ENCODE measurements around the gene SDSL. TPM values are rescaled to one million over a fixed set of nuclear protein-coding genes. Genes with fewer than 3 reads are reported as not detected.

The SDSL gene
- total and polyA plus RNA-seq, 2 experiments from 2014 or later = not detected

GRCh38 chr12:113440947-113441782, 19.0 kb downstream of the SDSL start:
- H3F3A ChIP-seq (replicated peaks; ENCODE audit: low read depth) = no peaks in the 10 kb centered on the region
- DNase-seq (ENCODE audit: low spot score) (no peak), ATAC-seq (no peak)
- Mint-ChIP-seq H3K4me1 (0 out of 3 replicates have a peak, but pooled peaks cover 3% of the 10 kb centered on the region), H3K9me3 (no peaks in the 10 kb centered on the region), H3K27ac (no peak overlapping the region), H3K27me3 (ENCODE audit: insufficient read depth, low read depth, poor library complexity) (no peaks in the 10 kb centered on the region), H3K4me3 (no peak overlapping the region), H3K36me3 (ENCODE audit: low read depth) (no peaks in the 10 kb centered on the region)
- H3K4me1 ChIP-seq (ENCODE audit: insufficient read depth) = no peaks in the 10 kb centered on the region
- H3K36me3 ChIP-seq (ENCODE audit: insufficient read depth) = no peaks in the 10 kb centered on the region
- no peak overlapping the region for H2AFZ ChIP-seq
- H3K27ac ChIP-seq (ENCODE audit: low read depth) = no peak overlapping the region
- no peak overlapping the region for H3K4me3 ChIP-seq
- H3K4me2 ChIP-seq = no peak overlapping the region
- no peaks in the 10 kb centered on the region for H4K20me1 ChIP-seq (replicated peaks; ENCODE audit: insufficient read depth)
- H3K27me3 ChIP-seq (ENCODE audit: insufficient read depth) = no peaks in the 10 kb centered on the region
- TF ChIP-seq STAT1 (IDR thresholded peaks at IDR 0.05; ENCODE audit: unreplicated experiment) (no peak), ZNF331 (CRISPR knock-in tag; IDR thresholded peaks at IDR 0.05; ENCODE audit: low read depth) (no peak), CREB1 (CRISPR knock-in tag; IDR thresholded peaks at IDR 0.05; ENCODE audit: low read depth) (no peak), EZH2 (IDR thresholded peaks at IDR 0.05; ENCODE audit: low read depth, unreplicated experiment) (no peak), REST (IDR thresholded peaks at IDR 0.05; ENCODE audit: unreplicated experiment) (no peak), EZH2phosphoT487 (IDR thresholded peaks at IDR 0.05; ENCODE audit: unreplicated experiment) (no peak), NANOG (IDR thresholded peaks at IDR 0.05; ENCODE audit: borderline replicate concordance) (no peak), ZNF462 (CRISPR knock-in tag; IDR thresholded peaks at IDR 0.05) (no peak), POLR2AphosphoS5 (IDR thresholded peaks at IDR 0.05; ENCODE audit: low read depth) (no peak), ZNF114 (CRISPR knock-in tag; IDR thresholded peaks at IDR 0.05) (no peak), JUNB (IDR thresholded peaks at IDR 0.05; ENCODE audit: unreplicated experiment) (no peak)
- TF ChIP-seq, protein P1, sequence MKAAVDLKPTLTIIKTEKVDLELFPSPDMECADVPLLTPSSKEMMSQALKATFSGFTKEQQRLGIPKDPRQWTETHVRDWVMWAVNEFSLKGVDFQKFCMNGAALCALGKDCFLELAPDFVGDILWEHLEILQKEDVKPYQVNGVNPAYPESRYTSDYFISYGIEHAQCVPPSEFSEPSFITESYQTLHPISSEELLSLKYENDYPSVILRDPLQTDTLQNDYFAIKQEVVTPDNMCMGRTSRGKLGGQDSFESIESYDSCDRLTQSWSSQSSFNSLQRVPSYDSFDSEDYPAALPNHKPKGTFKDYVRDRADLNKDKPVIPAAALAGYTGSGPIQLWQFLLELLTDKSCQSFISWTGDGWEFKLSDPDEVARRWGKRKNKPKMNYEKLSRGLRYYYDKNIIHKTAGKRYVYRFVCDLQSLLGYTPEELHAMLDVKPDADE (IDR thresholded peaks at IDR 0.05) = no peak
- TF ChIP-seq, protein P2, sequence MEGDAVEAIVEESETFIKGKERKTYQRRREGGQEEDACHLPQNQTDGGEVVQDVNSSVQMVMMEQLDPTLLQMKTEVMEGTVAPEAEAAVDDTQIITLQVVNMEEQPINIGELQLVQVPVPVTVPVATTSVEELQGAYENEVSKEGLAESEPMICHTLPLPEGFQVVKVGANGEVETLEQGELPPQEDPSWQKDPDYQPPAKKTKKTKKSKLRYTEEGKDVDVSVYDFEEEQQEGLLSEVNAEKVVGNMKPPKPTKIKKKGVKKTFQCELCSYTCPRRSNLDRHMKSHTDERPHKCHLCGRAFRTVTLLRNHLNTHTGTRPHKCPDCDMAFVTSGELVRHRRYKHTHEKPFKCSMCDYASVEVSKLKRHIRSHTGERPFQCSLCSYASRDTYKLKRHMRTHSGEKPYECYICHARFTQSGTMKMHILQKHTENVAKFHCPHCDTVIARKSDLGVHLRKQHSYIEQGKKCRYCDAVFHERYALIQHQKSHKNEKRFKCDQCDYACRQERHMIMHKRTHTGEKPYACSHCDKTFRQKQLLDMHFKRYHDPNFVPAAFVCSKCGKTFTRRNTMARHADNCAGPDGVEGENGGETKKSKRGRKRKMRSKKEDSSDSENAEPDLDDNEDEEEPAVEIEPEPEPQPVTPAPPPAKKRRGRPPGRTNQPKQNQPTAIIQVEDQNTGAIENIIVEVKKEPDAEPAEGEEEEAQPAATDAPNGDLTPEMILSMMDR (conservative IDR thresholded peaks at IDR 0.05; ENCODE audit: low read depth in 2 of 2) = no peak
- no peaks in the 10 kb centered on the region for H3K79me2 ChIP-seq (replicated peaks; ENCODE audit: insufficient read depth)
- H3K9me2 ChIP-seq (ENCODE audit: insufficient read depth) = no peaks in the 10 kb centered on the region

All from GM23338 (cell line).